ENCODE data around the gene GALNT9. TPM values are rescaled to one million over a fixed set of nuclear protein-coding genes. Genes with fewer than 3 reads are reported as not detected.

GALNT9 gene
- total RNA-seq, 6 experiments from 2014 or later, result not detected

DNA sequence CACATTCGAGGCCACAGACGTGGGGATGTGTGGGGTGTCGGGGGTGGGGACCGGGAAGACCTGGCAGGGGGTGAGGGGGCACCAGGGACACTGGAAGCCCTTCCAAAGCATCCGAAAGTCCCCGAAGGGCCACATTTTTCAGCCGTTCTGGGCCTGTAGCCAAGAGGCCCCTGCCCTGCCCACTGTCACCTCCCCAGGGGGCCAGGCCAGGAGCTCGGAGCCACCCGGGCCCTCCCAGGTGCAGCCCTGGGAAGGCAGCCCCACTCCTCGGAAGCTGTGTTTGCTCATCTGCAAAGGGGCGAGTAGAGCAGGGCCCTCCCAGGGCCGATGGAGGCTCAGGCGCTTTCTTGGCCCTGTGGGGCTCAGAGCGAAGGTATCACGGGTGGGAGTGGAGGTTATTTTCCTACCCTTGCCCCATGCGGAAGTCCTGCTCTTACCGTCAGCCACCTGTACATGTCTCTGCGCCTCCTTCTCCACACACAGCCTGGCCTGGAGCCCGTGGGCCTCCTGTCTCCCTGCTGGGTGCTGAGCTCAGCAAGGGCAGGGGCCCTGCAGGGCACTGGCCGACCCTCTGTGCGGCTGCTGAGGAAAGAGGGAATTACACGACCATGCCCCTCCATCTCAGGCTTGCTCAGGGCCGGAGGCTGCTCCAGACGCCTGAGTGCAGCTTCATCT lies 158.0 kb downstream of the GALNT9 start:
- Mint-ChIP-seq H3K9me3 (peaks cover 8% of the 10 kb centered on the region), H3K4me3 (no peak overlapping the region), H3K27ac (no peak overlapping the region), H3K36me3 (ENCODE audit: low read depth) (no peaks in the 10 kb centered on the region), H3K4me1 (ENCODE audit: low read depth) (peaks cover 10% of the 10 kb centered on the region), H3K27me3 (ENCODE audit: insufficient read depth) (peaks cover 13% of the 10 kb centered on the region)
- no peak for DNase-seq
- TF ChIP-seq, protein P1, sequence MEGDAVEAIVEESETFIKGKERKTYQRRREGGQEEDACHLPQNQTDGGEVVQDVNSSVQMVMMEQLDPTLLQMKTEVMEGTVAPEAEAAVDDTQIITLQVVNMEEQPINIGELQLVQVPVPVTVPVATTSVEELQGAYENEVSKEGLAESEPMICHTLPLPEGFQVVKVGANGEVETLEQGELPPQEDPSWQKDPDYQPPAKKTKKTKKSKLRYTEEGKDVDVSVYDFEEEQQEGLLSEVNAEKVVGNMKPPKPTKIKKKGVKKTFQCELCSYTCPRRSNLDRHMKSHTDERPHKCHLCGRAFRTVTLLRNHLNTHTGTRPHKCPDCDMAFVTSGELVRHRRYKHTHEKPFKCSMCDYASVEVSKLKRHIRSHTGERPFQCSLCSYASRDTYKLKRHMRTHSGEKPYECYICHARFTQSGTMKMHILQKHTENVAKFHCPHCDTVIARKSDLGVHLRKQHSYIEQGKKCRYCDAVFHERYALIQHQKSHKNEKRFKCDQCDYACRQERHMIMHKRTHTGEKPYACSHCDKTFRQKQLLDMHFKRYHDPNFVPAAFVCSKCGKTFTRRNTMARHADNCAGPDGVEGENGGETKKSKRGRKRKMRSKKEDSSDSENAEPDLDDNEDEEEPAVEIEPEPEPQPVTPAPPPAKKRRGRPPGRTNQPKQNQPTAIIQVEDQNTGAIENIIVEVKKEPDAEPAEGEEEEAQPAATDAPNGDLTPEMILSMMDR (IDR thresholded peaks at IDR 0.05), result no peak

DNA sequence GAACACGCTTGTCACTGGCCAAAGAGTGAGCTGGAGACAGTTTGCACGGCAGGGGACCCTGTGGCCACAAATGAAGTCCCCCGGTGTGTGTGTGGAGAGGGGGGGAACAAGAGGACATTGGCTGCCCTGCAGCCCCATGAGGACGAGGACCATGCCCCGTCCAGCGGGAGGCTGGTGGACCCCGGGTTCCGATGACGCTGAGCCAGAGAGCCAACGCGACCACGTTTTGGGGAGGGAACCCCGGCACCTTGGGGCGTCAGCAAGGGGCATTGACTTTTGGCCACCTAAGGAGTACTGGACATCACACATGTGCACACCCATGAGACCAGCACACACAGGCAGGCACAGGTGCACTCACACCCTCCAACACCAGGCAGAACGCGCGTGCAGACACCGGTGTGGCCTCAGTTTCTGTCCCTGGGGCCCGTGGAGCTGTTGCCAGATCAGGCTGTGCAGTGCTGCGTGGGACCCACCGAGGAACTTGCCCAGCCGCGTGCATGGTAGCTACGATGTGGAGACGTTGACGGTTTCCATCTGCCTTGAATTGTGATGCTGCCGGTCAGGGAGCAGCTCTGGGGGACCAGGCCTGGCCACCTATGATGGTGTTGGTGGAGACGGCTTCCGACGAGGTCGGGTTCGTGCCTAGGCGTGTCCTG lies 158.6 kb downstream of the GALNT9 start:
- Mint-ChIP-seq H3K4me1 (ENCODE audit: low read depth) (peaks cover 10% of the 10 kb centered on the region), H3K27ac (no peak overlapping the region), H3K36me3 (ENCODE audit: low read depth) (no peaks in the 10 kb centered on the region), H3K4me3 (no peak overlapping the region), H3K27me3 (ENCODE audit: insufficient read depth) (peaks cover 13% of the 10 kb centered on the region), H3K9me3 (peaks cover 8% of the 10 kb centered on the region)
- DNase-seq, result no peak
- TF ChIP-seq, protein P1 (IDR thresholded peaks at IDR 0.05), result no peak

DNA sequence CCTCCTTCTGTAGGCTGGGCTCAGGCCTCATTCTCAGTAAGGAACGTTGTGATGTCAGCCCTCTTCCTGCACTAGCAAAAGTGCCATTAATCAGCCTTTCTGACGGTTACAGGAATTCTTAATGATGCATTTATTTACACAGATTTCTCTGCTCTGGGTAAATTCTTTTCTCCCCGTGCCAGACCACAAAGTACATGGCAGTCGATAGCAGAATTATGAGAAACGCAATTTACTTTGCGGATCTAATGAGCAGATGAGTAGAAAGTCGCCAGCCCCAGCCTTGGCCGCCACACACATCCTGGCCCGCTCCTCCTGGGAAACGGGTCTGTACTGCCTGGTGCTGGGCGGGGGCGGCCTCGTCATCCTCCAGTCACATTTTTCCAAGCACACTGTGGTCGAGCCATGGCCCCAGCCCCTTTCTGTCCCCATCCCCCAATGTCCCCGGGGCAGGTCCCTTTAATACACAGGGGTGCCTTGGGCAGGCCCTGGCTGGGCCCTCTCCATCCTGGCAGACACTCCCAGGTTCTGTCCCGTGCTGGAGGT lies 159.2 kb downstream of the GALNT9 start:
- H3K36me3 Mint-ChIP-seq (ENCODE audit: low read depth), result no peaks in the 10 kb centered on the region
- no peak overlapping the region; the same call in 1 of the 2 replicates for H3K4me3 Mint-ChIP-seq
- peaks cover 10% of the 10 kb centered on the region for H3K4me1 Mint-ChIP-seq (ENCODE audit: low read depth)
- TF ChIP-seq, protein P1 (IDR thresholded peaks at IDR 0.05), result no peak
- H3K27ac Mint-ChIP-seq, result no peak overlapping the region
- DNase-seq, result peak; percentile 48
- H3K27me3 Mint-ChIP-seq (ENCODE audit: insufficient read depth), result peaks cover 13% of the 10 kb centered on the region
- peaks cover 8% of the 10 kb centered on the region for H3K9me3 Mint-ChIP-seq

DNA sequence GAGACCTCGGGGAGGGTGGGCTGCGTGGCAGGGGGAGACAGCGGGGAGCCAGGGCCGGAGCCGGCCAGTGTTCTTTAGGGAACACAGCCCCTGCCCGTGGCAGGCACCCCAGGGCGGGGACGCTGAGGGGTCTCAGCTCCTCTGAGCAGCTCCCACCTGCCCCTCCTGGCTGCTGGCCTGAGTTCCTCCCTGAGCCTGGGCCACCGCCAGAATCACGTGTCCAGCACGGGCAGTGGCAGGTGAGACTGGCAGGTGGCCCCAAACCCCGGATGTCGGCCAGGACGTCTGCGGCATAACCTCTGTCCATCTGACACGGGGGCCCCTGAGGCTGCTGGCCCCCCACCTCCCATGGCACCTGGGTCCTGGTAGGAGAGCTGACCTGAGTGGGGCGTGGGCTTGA lies 160.0 kb downstream of the GALNT9 start:
- no peak overlapping the region for H3K4me3 Mint-ChIP-seq
- peaks cover 10% of the 10 kb centered on the region for H3K4me1 Mint-ChIP-seq (ENCODE audit: low read depth)

DNA sequence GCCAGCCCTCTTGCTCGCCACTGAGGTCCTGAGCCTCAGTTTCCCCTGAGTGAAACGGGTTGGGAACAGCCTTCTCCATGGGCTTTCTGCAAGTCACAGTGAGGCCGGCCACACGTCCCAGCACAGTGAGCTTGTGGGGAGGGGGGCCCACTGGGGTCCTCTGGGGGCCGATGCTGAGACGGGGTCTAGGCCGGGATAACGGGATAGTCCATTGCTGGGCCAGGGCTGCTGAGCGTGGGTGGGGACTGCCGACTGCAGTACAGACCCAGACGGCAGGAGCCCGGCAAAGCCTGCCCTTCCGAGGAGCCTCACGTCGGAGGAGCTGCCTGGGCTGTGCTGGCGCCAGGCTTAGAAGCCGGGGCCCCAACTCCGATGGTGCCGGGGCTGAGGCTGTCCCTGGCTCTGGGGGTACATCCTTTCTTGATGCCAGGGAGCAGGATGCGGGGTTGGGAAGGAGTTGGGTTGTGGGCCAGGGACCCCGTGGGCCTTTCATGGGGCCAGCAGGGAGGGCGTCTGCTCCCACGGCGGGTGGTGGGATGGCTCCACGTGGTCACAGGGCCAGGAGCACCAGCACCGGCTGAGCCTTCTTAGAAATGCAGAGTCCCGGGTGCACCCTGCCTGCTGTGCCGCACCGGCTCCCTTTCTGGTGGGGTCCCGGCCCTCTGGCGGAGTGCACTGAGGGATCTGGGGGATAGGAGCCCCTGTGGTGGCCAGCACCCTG lies 160.9 kb downstream of the GALNT9 start:
- DNase-seq, result no peak
- peaks cover 8% of the 10 kb centered on the region for H3K9me3 Mint-ChIP-seq
- no peak overlapping the region for H3K27ac Mint-ChIP-seq
- peaks cover 10% of the 10 kb centered on the region for H3K4me1 Mint-ChIP-seq (ENCODE audit: low read depth)
- H3K4me3 Mint-ChIP-seq, result no peak overlapping the region
- peaks cover 7% of the 10 kb centered on the region for H3K27me3 Mint-ChIP-seq (ENCODE audit: insufficient read depth)
- H3K36me3 Mint-ChIP-seq (ENCODE audit: low read depth), result no peaks in the 10 kb centered on the region
- TF ChIP-seq, protein P1 (IDR thresholded peaks at IDR 0.05), result no peak

More for the DNA sequence above, 160.0 kb downstream of the GALNT9 start:
- peaks cover 7% of the 10 kb centered on the region for H3K27me3 Mint-ChIP-seq (ENCODE audit: insufficient read depth)
- no peak for DNase-seq
- no peak overlapping the region for H3K27ac Mint-ChIP-seq
- peaks cover 8% of the 10 kb centered on the region for H3K9me3 Mint-ChIP-seq
- H3K36me3 Mint-ChIP-seq (ENCODE audit: low read depth), result no peaks in the 10 kb centered on the region
- TF ChIP-seq, protein P1 (IDR thresholded peaks at IDR 0.05), result no peak
